IMR-90 (cell line): ENCODE data around the gene ANKRD24. TPM values are rescaled to one million over a fixed set of nuclear protein-coding genes. Genes with fewer than 3 reads are reported as not detected.

Experiments
- ATAC-seq: fragments of 200-7000 bp; cut with Tn5 transposase; 2 replicates; pipeline ENCODE4 v1.9.1; 2020; ENCODE audit warnings: low read depth, mild to moderate bottlenecking, moderate library complexity
- BruUV-seq: library from RNA; stranded (reverse); fragments of 400-500 nt; replicated peaks from 2 replicates; lab custom pipeline; 2021; lab: Mats Ljungman, UMichigan
- CTCF ChIA-PET: fragments of 300-600 bp; formaldehyde crosslinking; extraction: SDS; loops from one replicate; lab custom pipeline; 2021; ENCODE audit warnings: antibody characterized with exemption; lab: Yijun Ruan, JAX
- POLR2A ChIA-PET: fragments of 300-600 bp; sonication (Branson Sonifier 250); formaldehyde crosslinking; loops from one replicate; lab custom pipeline; 2022; ENCODE audit warnings: antibody characterized with exemption; ENCODE audit not compliant: unreplicated experiment; lab: Charles Lee
- DNase-seq: peaks from one replicate; pipeline ENCODE4 v3.0.0; 2013
- H2AFZ ChIP-seq: replicated peaks from 2 replicates; pipeline ENCODE3; 2013; ENCODE audit warnings: low read length, mild to moderate bottlenecking; ENCODE audit not compliant: poor library complexity
- H2AK5ac ChIP-seq: 2 replicates; pipeline ENCODE4 v1.6.1; 2013; ENCODE audit warnings: low read depth, low read length, inconsistent platforms
- H2AK9ac ChIP-seq: replicated peaks from 2 replicates; pipeline ENCODE3; 2013; ENCODE audit warnings: mild to moderate bottlenecking, low read depth, low read length, moderate library complexity; ENCODE audit not compliant: poor library complexity
- H2BK120ac ChIP-seq: 2 replicates; pipeline ENCODE4 v1.6.1; 2013; ENCODE audit warnings: low read depth, low read length, inconsistent platforms
- H2BK15ac ChIP-seq: 3 replicates; pipeline ENCODE4 v1.6.1; 2013; ENCODE audit warnings: low read depth, low read length, inconsistent platforms
- H2BK20ac ChIP-seq: 2 replicates; pipeline ENCODE4 v1.6.1; 2013; ENCODE audit warnings: low read depth, mild to moderate bottlenecking, inconsistent platforms, low read length, moderate library complexity
- H2BK5ac ChIP-seq: 2 replicates; pipeline ENCODE4 v1.6.1; 2013; ENCODE audit warnings: mild to moderate bottlenecking, low read depth, low read length, inconsistent platforms; ENCODE audit not compliant: poor library complexity, severe bottlenecking
- H3K14ac ChIP-seq: replicated peaks from 2 replicates; pipeline ENCODE4 v1.6.1; 2013; ENCODE audit warnings: low read depth, low read length, inconsistent platforms
- H3K18ac ChIP-seq: 2 replicates; pipeline ENCODE4 v1.6.1; 2013; ENCODE audit warnings: low read depth, low read length, control low read depth
- H3K23ac ChIP-seq: 2 replicates; pipeline ENCODE4 v1.6.1; 2013; ENCODE audit warnings: low read depth, low read length, inconsistent platforms
- H3K27ac ChIP-seq: 2 replicates; pipeline ENCODE4 v1.5.1; 2013; ENCODE audit warnings: mild to moderate bottlenecking, control low read depth, low read length; ENCODE audit not compliant: insufficient read depth
- H3K27me3 ChIP-seq: 2 replicates; pipeline ENCODE4 v1.6.1; 2013; ENCODE audit warnings: low read length; ENCODE audit not compliant: control insufficient read depth, insufficient read depth
- H3K36me3 ChIP-seq: 2 replicates; pipeline ENCODE4 v1.6.1; 2013; ENCODE audit warnings: low read length, mixed read lengths; ENCODE audit not compliant: control insufficient read depth, insufficient read depth
- H3K4ac ChIP-seq: 2 replicates; pipeline ENCODE4 v1.6.1; 2013; ENCODE audit warnings: low read depth, low read length, inconsistent platforms
- H3K4me1 ChIP-seq: 2 replicates; pipeline ENCODE4 v1.6.1; 2013; ENCODE audit warnings: low read length, mixed read lengths; ENCODE audit not compliant: control insufficient read depth, insufficient read depth
- H3K4me2 ChIP-seq: 2 replicates; pipeline ENCODE4 v1.6.1; 2013; ENCODE audit warnings: low read depth, mild to moderate bottlenecking, control low read depth, low read length, moderate library complexity
- H3K4me3 ChIP-seq: 2 replicates; pipeline ENCODE4 v1.5.1; 2013; ENCODE audit warnings: low read depth, mild to moderate bottlenecking, control low read depth, low read length, moderate library complexity; ENCODE audit not compliant: insufficient read depth
- H3K56ac ChIP-seq: 2 replicates; pipeline ENCODE4 v1.6.1; 2013; ENCODE audit warnings: low read length, inconsistent platforms; ENCODE audit not compliant: insufficient read depth; ENCODE audit errors: extremely low read depth
- H3K79me1 ChIP-seq, 2 experiments: 2 replicates each; pipeline ENCODE4 v1.6.1; 2013; ENCODE audit warnings: low read length in 2 of 2, inconsistent platforms in 1 of 2, low read depth in 1 of 2
- H3K9ac ChIP-seq: 2 replicates; pipeline ENCODE4 v1.6.1; 2013; ENCODE audit warnings: low read depth, low read length, control low read depth
- H3K9me1 ChIP-seq: 2 replicates; pipeline ENCODE4 v1.6.1; 2013; ENCODE audit warnings: low read length, inconsistent platforms; ENCODE audit not compliant: insufficient read depth
- H3K9me3 ChIP-seq: 2 replicates; pipeline ENCODE4 v1.6.1; 2013; ENCODE audit warnings: low read length; ENCODE audit not compliant: control insufficient read depth, insufficient read depth
- H4K20me1 ChIP-seq: 2 replicates; pipeline ENCODE4 v1.6.1; 2013; ENCODE audit warnings: low read length, inconsistent platforms; ENCODE audit not compliant: insufficient read depth
- H4K5ac ChIP-seq: 2 replicates; pipeline ENCODE4 v1.6.1; 2013; ENCODE audit warnings: mild to moderate bottlenecking, low read depth, low read length, control low read depth
- H4K8ac ChIP-seq, 2 experiments: 2 replicates each; pipeline ENCODE4 v1.6.1; 2013; ENCODE audit warnings: low read depth in 2 of 2, low read length in 2 of 2, control low read depth in 1 of 2, inconsistent platforms in 1 of 2
- H4K91ac ChIP-seq: 2 replicates; pipeline ENCODE4 v1.6.1; 2013; ENCODE audit warnings: low read depth, low read length, inconsistent platforms; ENCODE audit not compliant: insufficient read depth
- BHLHE40 ChIP-seq: fragments of 150-350 bp; IDR thresholded peaks from 2 replicates; pipeline ENCODE4 v1.6.1; 2016; ENCODE audit warnings: mild to moderate bottlenecking, low read depth, low read length
- MAZ ChIP-seq: IDR thresholded peaks from 2 replicates; pipeline ENCODE4 v1.6.1; 2012; ENCODE audit warnings: low read depth, mild to moderate bottlenecking, low read length, improper control_type of control experiment, moderate library complexity, borderline replicate concordance
- RAD21 ChIP-seq: IDR thresholded peaks from 2 replicates; pipeline ENCODE4 v1.6.1; 2012; ENCODE audit warnings: low read length, improper control_type of control experiment
- SMC3 ChIP-seq: fragments of 150-350 bp; IDR thresholded peaks from 2 replicates; pipeline ENCODE4 v1.6.1; 2016; ENCODE audit warnings: low read depth, mild to moderate bottlenecking, antibody characterized with exemption, low read length, moderate library complexity
- WGBS, 2 experiments: methylation state at CpG; one replicate each; pipeline versions ENCODE4 v1.1.5 to v1.1.7; 2013; ENCODE audit warnings: missing lambda C conversion rate in 2 of 2; ENCODE audit not compliant: insufficient read length in 1 of 2; ENCODE audit errors: extremely low coverage in 2 of 2; 5-methylcytosine and 5-hydroxymethylcytosine counted together
- dilution Hi-C: fragments of 300-500 bp; cut with HindIII; formaldehyde crosslinking; loops from one replicate; pipeline ENCODE4 v1.14.3; 2018; ENCODE audit warnings: low sequenced_read_pairs; ENCODE audit not compliant: unreplicated experiment
- in situ Hi-C: fragments of 300-500 bp; cut with MboI; formaldehyde crosslinking; loops from 3 replicates; pipeline ENCODE4 v1.14.3; 2019; ENCODE audit warnings: low sequenced_read_pairs, inconsistent platforms, mixed read lengths
- intact Hi-C: fragments of 100-400 bp; cut with micrococcal nuclease; formaldehyde crosslinking; loops from 2 replicates; pipeline ENCODE4 v1.10.0; 2022
- polyA plus RNA-seq, 3 experiments: library from polyadenylated mRNA; depleted of rRNA; stranded (reverse); fragments of >200 nt; gene quantifications; 2 replicates each; pipeline ENCODE4 v1.2.3, GENCODE V29; 2012; ENCODE audit warnings: low replicate concordance in 1 of 3
- total RNA-seq: library from RNA; depleted of rRNA; stranded (reverse); fragments of >200 nt; gene quantifications from 2 replicates; pipeline ENCODE4 v1.2.3, GENCODE V29; 2012
- TF ChIP-seq, protein P1 (sequence below): conservative IDR thresholded peaks from 2 replicates; pipeline ENCODE4 v1.5.1; 2012; ENCODE audit warnings: mild to moderate bottlenecking, low read depth, low read length, improper control_type of control experiment
- TF ChIP-seq, protein P2 (sequence below): fragments of 150-350 bp; IDR thresholded peaks from 2 replicates; pipeline ENCODE4 v1.6.1; 2017; ENCODE audit warnings: mild to moderate bottlenecking, antibody characterized with exemption, low read length, low read depth

The ANKRD24 gene
- total and polyA plus RNA-seq, 2 of the 4 experiments (the other 2 are of a cell fraction): 0.18 to 0.21 TPM

DNA sequence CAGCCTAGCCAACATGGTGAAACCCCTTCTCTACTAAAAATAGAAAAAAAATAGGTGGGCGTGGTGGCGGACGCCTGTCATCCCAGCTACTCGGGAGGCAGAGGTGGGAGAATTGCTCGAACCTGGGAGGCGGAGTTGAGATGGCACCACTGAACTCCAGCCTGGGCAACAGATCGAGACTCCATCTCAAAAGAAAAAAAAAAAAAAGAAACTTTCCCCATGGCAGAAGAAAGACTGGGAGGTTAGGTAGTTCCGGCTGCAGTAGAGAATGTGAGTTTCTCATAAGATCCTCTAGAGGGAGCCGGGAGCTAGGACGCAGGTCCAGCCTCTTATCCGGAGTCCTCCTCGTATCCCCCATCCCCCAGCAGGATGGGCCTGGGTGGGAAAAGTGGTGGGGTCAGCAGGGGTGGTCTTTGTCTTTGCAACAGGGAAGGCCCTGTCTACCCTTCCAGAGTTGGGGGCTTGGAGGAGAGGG, 42.2 kb upstream of the ANKRD24 start:
- no TSS peak for BruUV-seq
- Histone ChIP-seq H3K27me3 (no peaks in the 10 kb centered on the region), H2AK5ac (no peak overlapping the region), H2BK20ac (no peak overlapping the region), H3K23ac (no peak overlapping the region), H3K9me3 (no peaks in the 10 kb centered on the region), H3K18ac (no peak overlapping the region), H3K27ac (no peak overlapping the region), H4K8ac (peak overlapping the region in 1 of 2 experiments; percentile 77; a peak in 1 of 4 replicates), H3K56ac (no peak overlapping the region), H2AFZ (peak overlapping the region; percentile 89), H2AK9ac (peak overlapping the region; percentile 95), H3K4ac (no peak overlapping the region), H3K4me1 (peaks cover 4% of the 10 kb centered on the region; the same call in 1 of the 2 replicates), H3K4me2 (no peak overlapping the region), H3K79me1 (no peaks in the 10 kb centered on the region), H4K5ac (no peak overlapping the region), H2BK15ac (no peak overlapping the region), H4K20me1 (no peaks in the 10 kb centered on the region), H2BK5ac (no peak overlapping the region), H3K9ac (no peak overlapping the region), H3K36me3 (no peaks in the 10 kb centered on the region), H3K9me1 (no peaks in the 10 kb centered on the region), H4K91ac (no peak overlapping the region), H3K14ac (no peak overlapping the region), H3K4me3 (no peak overlapping the region), H2BK120ac (no peak overlapping the region)
- WGBS, 2 experiments: no CpG with 5 or more reads among the region's 12 CpGs
- CTCF ChIA-PET: interaction anchor here (0.6 to 2.2 kb wide), 12 partner anchors 9 to 496 kb away, joined by 3 to 7 read pairs (median 4); partner anchors contain the start of gene CREB3L3
- in situ Hi-C loops: no loop called here
- peak; percentile 72 for DNase-seq
- POLR2A ChIA-PET: no interaction called here
- TF ChIP-seq SMC3: peak; percentile 41
- TF ChIP-seq, protein P1, sequence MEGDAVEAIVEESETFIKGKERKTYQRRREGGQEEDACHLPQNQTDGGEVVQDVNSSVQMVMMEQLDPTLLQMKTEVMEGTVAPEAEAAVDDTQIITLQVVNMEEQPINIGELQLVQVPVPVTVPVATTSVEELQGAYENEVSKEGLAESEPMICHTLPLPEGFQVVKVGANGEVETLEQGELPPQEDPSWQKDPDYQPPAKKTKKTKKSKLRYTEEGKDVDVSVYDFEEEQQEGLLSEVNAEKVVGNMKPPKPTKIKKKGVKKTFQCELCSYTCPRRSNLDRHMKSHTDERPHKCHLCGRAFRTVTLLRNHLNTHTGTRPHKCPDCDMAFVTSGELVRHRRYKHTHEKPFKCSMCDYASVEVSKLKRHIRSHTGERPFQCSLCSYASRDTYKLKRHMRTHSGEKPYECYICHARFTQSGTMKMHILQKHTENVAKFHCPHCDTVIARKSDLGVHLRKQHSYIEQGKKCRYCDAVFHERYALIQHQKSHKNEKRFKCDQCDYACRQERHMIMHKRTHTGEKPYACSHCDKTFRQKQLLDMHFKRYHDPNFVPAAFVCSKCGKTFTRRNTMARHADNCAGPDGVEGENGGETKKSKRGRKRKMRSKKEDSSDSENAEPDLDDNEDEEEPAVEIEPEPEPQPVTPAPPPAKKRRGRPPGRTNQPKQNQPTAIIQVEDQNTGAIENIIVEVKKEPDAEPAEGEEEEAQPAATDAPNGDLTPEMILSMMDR: peak; percentile 80
- peak; percentile 58 for TF ChIP-seq RAD21
- TF ChIP-seq BHLHE40: no peak
- TF ChIP-seq MAZ: no peak
- TF ChIP-seq, protein P2, sequence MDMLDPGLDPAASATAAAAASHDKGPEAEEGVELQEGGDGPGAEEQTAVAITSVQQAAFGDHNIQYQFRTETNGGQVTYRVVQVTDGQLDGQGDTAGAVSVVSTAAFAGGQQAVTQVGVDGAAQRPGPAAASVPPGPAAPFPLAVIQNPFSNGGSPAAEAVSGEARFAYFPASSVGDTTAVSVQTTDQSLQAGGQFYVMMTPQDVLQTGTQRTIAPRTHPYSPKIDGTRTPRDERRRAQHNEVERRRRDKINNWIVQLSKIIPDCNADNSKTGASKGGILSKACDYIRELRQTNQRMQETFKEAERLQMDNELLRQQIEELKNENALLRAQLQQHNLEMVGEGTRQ: no peak
- dilution Hi-C loops: no loop called here
- peak; percentile 95 for ATAC-seq
- intact Hi-C loops: loop anchor here (2.0 kb wide), 1 partner anchor 65 kb away; no protein-coding TSS in a partner anchor
